Panc1 (cell line): ENCODE measurements around the gene MTA1.

Experiments used
- CTCF ChIP-seq: fragments of 450-650 bp; IDR thresholded peaks from 2 replicates; pipeline ENCODE4 v1.5.1; 2017; ENCODE audit warnings: mild to moderate bottlenecking
- TCF7L2 ChIP-seq: IDR thresholded peaks from 2 replicates; pipeline ENCODE4 v1.6.1; 2011; ENCODE audit warnings: mild to moderate bottlenecking, low read depth, low read length, inconsistent platforms

DNA sequence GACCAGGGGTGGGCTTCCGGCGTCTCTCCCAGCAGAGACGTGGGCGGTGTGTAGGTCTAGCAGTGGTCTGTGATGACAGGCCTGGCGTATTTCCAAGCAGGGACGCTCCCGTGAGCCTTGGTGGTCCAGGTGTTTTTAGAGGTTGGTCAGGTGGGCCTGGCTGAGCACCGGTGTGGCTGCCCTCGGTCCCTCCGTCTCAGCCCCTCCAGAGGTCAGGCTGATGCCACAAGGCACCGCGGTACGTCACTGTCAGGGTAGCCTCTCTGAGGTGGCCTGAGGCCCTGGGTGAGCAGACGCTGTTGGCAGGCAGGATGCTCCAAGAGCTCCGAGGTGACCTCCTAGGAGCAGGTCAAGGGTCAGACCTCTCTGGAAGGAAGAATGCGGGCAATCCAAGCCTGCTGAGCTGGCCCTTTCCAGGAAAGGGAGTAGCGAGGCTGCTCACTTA, 13.6 kb downstream of the MTA1 start:
- TF ChIP-seq CTCF: no peak
- TF ChIP-seq TCF7L2: no peak
